Stimulated activated CD4-positive, alpha-beta T cell treated with anti-CD3 and anti-CD28 coated beads, Interleukin-2, amount 100 ng/mL, for 48 hours (primary cell): ENCODE measurements around the gene DNASE1L3.
"Not testable (repeated sequence)": the region's sequence is repeated elsewhere in the genome, so short reads cannot be mapped to it uniquely, and the experiment has no call there.

Source experiments
- DNase-seq, 2 donors: peaks; one replicate each; pipeline ENCODE4 v3.0.0-alpha.2; 2020

Gene DNASE1L3

GRCh38 chr3:58234516-58234931 is 23.8 kb upstream of the DNASE1L3 start:
- no peak for DNase-seq

DNA sequence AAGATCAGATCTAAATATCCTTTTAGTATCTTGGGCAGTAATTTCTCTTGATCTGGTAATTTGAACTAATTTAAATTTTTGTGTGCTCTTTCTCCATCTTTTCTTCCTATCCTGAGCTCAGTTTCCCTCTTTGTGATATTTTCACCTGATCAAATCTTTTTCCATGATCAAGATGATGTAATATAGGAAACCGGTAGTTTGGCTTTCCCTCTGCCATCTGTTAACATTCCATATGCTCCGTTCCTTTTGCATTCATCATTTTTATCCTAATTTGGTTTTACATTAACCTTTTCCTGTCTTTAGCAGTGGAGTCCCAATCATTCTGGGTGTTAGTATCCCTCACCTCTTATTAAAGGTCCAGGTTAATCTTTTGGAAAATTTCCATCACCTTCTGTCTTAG is 20.9 kb upstream of the DNASE1L3 start:
- no peak for DNase-seq

DNA sequence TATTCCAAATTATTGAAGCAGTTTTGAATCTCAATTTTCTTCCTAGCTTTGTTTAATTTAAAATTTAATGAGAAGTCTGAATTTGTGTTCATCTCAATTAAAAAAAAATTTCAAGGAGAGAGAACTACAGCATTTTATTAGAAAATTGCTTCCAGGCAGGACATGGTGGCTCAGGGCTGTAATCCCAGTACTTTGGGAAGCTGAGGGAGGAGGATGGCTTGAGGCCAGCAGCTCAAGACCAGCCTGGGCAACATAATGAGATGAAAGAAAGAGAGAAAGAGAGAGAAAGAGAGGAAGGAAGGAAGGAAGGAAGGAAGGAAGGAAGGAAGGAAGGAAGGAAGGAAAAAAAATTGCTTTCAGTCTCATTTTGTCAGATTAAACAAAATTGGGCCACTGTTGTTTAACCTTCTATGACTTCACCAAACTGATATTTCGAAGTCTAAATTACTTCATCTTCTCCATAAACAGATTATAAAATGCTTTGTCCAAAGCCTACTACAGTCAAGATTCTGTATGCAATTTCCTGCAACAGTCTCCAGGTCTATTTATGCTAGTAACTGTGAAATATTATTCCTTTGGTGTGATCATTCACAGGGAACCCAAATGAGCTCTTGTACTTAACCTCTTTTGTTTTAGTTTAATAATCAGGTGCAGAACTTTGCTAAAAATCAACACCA is 20.2 kb upstream of the DNASE1L3 start:
- no peak for DNase-seq

- DNase-seq = not testable (repeated sequence)
Measured at GRCh38 chr3:58227933-58228332, 17.2 kb upstream of the DNASE1L3 start.

DNA sequence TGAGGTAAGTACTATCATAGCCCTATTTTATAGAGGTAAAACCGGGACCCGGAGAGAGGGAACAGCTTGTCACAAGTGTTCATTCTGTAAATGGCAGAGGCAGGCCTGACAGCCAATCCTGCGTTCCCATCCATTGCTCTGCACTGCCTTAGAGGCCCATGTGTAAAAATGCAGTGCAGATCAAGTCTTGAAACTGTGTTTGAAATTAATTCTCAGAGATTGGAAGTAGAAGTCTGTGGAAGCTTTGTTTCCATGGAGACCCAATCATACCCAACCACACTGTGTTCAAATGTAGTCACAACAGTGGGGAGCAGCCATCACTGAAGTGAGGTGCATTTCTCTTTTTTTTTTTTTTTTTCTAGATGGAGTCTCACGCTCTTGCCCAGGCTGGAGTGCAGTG is 13.1 kb upstream of the DNASE1L3 start:
- no peak for DNase-seq

- DNase-seq = no peak
Measured at GRCh38 chr3:58222161-58222724, 11.5 kb upstream of the DNASE1L3 start.

GRCh38 chr3:58218904-58219303 is 8.1 kb upstream of the DNASE1L3 start:
- DNase-seq = no peak

- DNase-seq = peak; percentile 46 to 53
Measured at GRCh38 chr3:58217209-58217811, 6.5 kb upstream of the DNASE1L3 start.

DNA sequence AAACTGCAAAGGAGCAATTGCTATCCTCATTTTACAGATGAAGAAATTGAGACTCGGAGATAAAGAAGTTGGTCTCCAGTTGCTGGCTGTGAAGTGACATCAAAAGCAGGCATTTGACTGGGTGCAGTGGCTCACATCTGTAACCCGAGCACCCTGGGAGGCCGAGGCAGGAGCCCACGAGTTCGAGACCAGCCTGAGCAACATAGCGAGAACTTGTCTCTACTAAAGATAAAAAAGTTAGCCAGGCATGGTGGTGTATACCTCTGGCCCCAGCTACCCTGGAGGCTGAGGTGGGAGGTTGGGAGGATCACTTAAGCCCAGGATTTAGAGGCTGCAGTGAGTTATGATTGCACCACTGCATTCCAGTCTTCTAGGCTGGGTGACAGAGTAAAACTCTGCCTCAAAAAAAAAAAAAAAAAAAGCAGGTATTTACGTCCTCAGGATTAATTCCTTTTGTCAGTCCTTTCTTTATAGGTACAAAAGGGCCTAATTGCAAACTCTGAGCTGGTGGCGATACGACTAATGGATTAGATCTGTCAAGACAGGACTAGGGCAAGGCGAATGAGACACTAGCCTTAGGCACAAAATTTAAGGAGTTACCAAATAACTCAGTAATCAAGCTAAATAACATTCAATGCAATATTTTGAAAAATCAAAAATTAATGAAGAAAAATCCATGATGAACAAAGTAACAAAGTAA is 5.9 kb upstream of the DNASE1L3 start:
- no peak for DNase-seq

DNA sequence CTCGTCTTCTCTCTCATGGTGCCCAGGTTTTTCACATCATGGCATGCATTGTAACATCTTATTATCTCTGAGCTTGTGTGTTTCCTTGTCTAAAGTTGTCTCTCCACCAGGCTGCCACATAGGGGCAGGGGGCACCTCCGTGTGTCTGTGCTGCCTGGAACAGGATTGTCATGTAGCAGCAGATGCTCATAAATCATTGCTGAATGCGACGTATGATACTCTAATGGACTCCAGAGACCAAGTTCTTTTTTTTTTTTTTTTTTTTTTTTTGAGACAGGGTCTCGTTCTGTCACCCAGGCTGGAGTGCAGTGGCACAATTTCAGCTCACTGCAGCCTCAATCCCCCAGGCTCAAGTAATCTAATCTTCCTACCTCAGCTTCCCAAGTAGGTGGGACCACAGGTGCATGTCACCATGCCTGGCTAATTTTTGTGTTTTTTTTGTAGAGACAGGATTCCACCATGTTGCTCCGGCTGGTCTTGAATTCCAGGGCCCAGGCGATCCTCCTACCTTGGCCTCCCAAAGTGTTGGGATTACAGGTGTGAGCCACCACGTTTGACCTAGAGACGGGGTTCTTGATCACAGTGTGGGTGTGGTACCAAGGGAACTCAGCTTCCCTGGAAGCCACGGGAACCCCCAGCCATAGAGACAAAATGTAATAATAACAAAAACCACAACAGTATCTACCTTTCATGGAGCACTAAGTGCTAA is 4.7 kb upstream of the DNASE1L3 start:
- no peak for DNase-seq

GRCh38 chr3:58214484-58215316 is 3.9 kb upstream of the DNASE1L3 start:
- peak; percentile 25 to 29 for DNase-seq

DNA sequence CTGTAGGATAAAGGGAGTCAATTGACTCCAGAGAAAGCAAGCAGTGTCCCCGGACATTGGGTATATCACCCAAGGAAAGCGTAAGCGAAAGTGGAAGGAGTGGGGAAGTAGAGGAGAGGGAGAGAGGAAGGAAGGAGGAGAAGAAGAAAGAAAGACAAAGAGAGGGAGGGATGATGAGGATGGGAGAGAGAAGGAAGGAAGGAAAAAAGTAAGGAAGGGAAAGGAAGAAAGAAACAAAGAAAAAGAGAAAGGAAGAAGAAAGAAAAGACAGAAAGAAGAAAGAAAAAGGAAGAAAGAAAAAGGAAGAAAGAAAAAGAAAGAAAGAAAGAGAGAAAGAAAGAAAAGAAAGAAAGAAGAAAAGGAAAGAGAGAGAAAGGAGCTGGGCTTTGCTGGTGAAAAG is 839 bp downstream of the DNASE1L3 start:
- DNase-seq = no peak

- no peak for DNase-seq
Measured at GRCh38 chr3:58207954-58208353, 2.8 kb downstream of the DNASE1L3 start.

GRCh38 chr3:58206406-58207011 is 4.3 kb downstream of the DNASE1L3 start:
- DNase-seq = peak in 1 of 2 donors; percentile 17

GRCh38 chr3:58205981-58206380 is 4.8 kb downstream of the DNASE1L3 start:
- DNase-seq = no peak

DNA sequence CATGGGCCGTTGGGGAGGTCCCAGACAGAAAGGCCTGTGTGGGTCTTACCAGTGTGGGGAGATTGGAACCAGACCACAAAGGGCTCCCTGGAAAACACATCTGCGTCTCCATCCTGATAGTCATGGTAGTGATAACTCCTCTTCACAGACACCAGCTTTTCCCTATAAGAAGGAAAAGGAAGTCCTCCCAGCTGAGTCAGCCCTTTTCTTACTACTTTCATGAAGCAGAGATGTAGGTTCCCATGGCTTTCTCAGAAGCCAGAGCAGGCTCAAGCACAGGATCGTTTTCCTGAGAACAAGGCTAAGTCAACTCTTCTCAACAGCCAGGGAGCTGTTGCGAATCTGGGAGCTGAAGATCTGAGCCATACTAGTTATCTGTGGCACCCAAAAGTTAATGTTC is 6.1 kb downstream of the DNASE1L3 start:
- no peak for DNase-seq

DNA sequence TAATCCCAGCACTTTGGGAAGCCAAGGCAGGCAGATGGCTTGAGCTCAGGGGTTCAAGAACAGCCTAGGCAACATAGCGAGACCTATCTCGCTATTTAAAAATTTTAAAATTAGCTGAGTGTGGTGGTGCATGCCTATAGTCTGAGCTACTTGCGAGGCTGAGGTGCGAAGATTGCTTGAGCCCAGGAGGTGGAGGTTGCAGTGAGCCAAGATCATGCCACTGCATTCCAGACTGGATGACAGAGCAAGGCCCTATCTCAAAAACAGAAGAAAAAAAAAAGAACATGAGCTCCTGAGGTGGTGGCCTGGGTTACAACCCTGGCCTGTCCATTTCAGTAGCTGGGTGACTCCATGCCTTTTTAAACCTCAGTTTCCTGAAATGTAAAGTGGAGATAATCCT is 7.2 kb downstream of the DNASE1L3 start:
- DNase-seq = no peak

GRCh38 chr3:58202917-58203360 is 7.8 kb downstream of the DNASE1L3 start:
- no peak for DNase-seq

DNA sequence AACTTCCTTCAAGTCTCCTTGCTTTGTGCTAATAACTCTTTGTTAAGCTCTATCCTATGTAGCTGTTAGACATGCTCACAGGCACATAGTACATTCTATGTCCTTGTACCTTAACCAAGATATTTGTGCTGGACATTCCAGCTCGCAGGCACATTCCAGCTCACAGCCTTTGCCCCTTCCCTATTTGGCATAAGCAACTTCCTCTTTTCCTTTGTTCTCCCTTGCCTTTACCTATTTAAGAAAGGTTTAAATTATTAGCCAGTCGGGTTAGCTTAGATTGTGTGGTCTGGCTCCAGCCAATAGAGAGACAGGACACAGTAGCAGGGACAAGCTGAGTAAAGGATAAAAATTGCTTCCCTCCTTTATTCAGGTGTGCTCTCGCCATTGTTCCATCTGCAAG is 9.3 kb downstream of the DNASE1L3 start:
- not testable (repeated sequence) for DNase-seq

- DNase-seq = no peak
Measured at GRCh38 chr3:58200846-58201355, 9.9 kb downstream of the DNASE1L3 start.

DNA sequence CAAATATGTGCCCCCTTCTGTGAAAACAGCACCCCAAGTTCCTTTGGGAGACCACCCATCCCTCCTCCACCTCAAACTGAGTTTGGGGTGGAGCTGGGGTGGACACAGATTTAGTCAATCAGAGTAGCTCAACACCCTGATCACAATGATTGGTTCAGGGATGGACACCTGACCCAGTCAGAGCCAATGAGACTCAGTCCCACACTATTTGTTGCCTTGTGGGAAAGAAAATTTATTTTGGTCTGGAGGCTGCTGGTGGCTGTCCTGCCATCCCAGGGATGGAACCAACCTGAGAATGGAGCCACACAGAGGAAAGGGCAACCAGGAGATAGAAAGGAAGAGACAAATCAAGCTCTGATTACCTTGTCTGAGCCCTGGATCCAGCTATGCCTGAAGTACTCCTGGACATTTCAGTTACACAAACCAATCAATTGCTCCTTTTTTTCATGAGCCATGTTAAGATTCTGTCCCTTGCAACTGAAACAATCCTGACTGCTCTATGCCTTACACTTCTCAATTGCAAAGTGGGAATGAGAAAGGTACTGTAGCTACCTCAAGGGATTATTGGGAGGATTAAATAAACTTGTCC is 10.6 kb downstream of the DNASE1L3 start:
- no peak for DNase-seq
